SU-DHL-6 (cell line): Measurements from ENCODE around the gene SURF6.

Source experiments
- H2AFZ ChIP-seq: fragments of 200-600 bp; sonication (generic); 2 replicates; pipeline ENCODE4 v1.6.1; 2014; ENCODE audit warnings: low read depth, mild to moderate bottlenecking, moderate library complexity, mixed read lengths, antibody characterized with exemption, low read length; ENCODE audit not compliant: severe bottlenecking
- H3F3A ChIP-seq: fragments of 200-600 bp; shearing (Covaris generic); 2 replicates; pipeline ENCODE4 v1.6.0; 2016; ENCODE audit warnings: antibody characterized with exemption, mild to moderate bottlenecking; ENCODE audit not compliant: insufficient read depth
- H3K27ac ChIP-seq: fragments of 200-600 bp; sonication (generic); 2 replicates; pipeline ENCODE4 v1.5.1; 2016; ENCODE audit warnings: low read depth, mild to moderate bottlenecking, low read length, moderate library complexity, mixed read lengths
- H3K27me3 ChIP-seq: fragments of 200-600 bp; sonication (generic), shearing (Covaris generic); 2 replicates; pipeline ENCODE4 v1.6.0; 2014; ENCODE audit warnings: mild to moderate bottlenecking, low read length
- H3K36me3 ChIP-seq: fragments of 200-600 bp; sonication (generic); 2 replicates; pipeline ENCODE4 v1.6.1; 2014; ENCODE audit warnings: mild to moderate bottlenecking, low read length, mixed read lengths
- H3K4me2 ChIP-seq: fragments of 300-600, 200-600 bp; shearing (Covaris generic), sonication (generic); 2 replicates; pipeline ENCODE4 v1.6.0; 2014; ENCODE audit warnings: low read length, low read depth, mild to moderate bottlenecking; ENCODE audit not compliant: poor library complexity, severe bottlenecking
- H3K4me3 ChIP-seq: fragments of 200-600 bp; sonication (generic); 2 replicates; pipeline ENCODE4 v1.5.1; 2014; ENCODE audit warnings: antibody characterized with exemption, low read length, mild to moderate bottlenecking, mixed read lengths; ENCODE audit not compliant: insufficient read depth, poor library complexity, severe bottlenecking
- H3K79me2 ChIP-seq: fragments of 200-600 bp; sonication (generic); 2 replicates; pipeline ENCODE4 v1.6.1; 2014; ENCODE audit warnings: mild to moderate bottlenecking, low read length, moderate library complexity; ENCODE audit not compliant: insufficient read depth
- H3K9ac ChIP-seq: fragments of 200-600 bp; sonication (generic); 2 replicates; pipeline ENCODE4 v1.7.0; 2014; ENCODE audit warnings: mild to moderate bottlenecking, low read length
- H3K9me2 ChIP-seq: fragments of 200-600 bp; sonication (generic); replicated peaks from 2 replicates; pipeline ENCODE4 v1.6.1; 2014; ENCODE audit warnings: low read length; ENCODE audit not compliant: insufficient read depth
- H3K9me3 ChIP-seq: fragments of 200-600 bp; sonication (generic); 2 replicates; pipeline ENCODE4 v1.6.1; 2014; ENCODE audit warnings: low read length, mixed read lengths; ENCODE audit not compliant: insufficient read depth
- H4K20me1 ChIP-seq: fragments of 200-600 bp; sonication (generic); 2 replicates; pipeline ENCODE4 v1.6.1; 2014; ENCODE audit warnings: low read depth, mild to moderate bottlenecking, antibody characterized with exemption, low read length, moderate library complexity, mixed read lengths
- CTCF ChIP-seq: fragments of 200-600 bp; sonication (generic); IDR thresholded peaks from one replicate; pipeline ENCODE4 v1.5.1; 2017; ENCODE audit warnings: antibody characterized with exemption, mild to moderate bottlenecking, low read length, moderate library complexity; ENCODE audit not compliant: insufficient read depth, poor library complexity, severe bottlenecking
- EZH2phosphoT487 ChIP-seq: fragments of 200-600 bp; sonication (generic), shearing (Covaris generic); conservative IDR thresholded peaks from 2 replicates; pipeline ENCODE4 v1.6.1; 2018; ENCODE audit warnings: mild to moderate bottlenecking, antibody characterized with exemption, low read length, moderate library complexity, mixed read lengths

The SURF6 gene

GRCh38 chr9:133333566-133333965 lies 2.4 kb downstream of the SURF6 start:
- Histone ChIP-seq H3K27me3 (no peaks in the 10 kb centered on the region), H3K9me2 (no peaks in the 10 kb centered on the region), H3K9ac (no peak overlapping the region), H3K79me2 (peaks cover 17% of the 10 kb centered on the region), H3K4me3 (no peak overlapping the region), H3K9me3 (no peaks in the 10 kb centered on the region), H3K4me2 (no peak overlapping the region), H3K27ac (no peak overlapping the region), H4K20me1 (no peaks in the 10 kb centered on the region), H3F3A (peaks cover 23% of the 10 kb centered on the region), H2AFZ (no peak overlapping the region), H3K36me3 (no peaks in the 10 kb centered on the region)
- TF ChIP-seq CTCF, result no peak
- no peak for TF ChIP-seq EZH2phosphoT487

DNA sequence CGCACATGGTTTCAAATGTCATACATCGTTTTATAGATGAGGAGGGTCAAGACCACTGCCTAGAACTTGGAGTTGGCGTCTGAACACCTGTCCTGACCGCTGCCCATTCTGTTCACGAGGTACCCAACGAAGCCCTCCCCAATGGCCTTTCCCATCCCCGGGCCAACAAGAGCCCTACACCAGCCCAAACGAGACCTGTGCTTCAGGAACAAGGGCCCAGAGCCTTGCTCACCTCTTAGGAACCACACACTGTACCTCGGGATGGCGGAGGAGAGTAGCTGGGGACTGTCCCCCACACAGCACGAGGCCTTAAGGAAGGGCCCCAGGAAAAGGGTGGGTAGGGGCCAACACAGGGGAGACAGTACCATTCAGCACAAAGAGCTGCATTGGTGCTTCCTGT lies 3.0 kb downstream of the SURF6 start:
- Histone ChIP-seq H3K4me2 (no peak overlapping the region), H3K79me2 (peaks cover 17% of the 10 kb centered on the region), H3K9me3 (no peaks in the 10 kb centered on the region), H3K9me2 (no peaks in the 10 kb centered on the region), H3K9ac (no peak overlapping the region), H3K27ac (no peak overlapping the region), H4K20me1 (no peaks in the 10 kb centered on the region), H3K36me3 (no peaks in the 10 kb centered on the region), H3K4me3 (no peak overlapping the region), H2AFZ (no peak overlapping the region), H3F3A (peaks cover 23% of the 10 kb centered on the region), H3K27me3 (no peaks in the 10 kb centered on the region)
- no peak for TF ChIP-seq CTCF
- no peak for TF ChIP-seq EZH2phosphoT487

GRCh38 chr9:133332381-133332730 lies 3.6 kb downstream of the SURF6 start:
- Histone ChIP-seq H3K27me3 (no peaks in the 10 kb centered on the region), H3K9ac (no peak overlapping the region), H4K20me1 (no peaks in the 10 kb centered on the region), H3K9me3 (no peaks in the 10 kb centered on the region), H3K27ac (no peak overlapping the region), H3K4me2 (no peak overlapping the region), H2AFZ (no peak overlapping the region), H3K36me3 (no peaks in the 10 kb centered on the region), H3F3A (peaks cover 18% of the 10 kb centered on the region), H3K9me2 (no peaks in the 10 kb centered on the region), H3K79me2 (peaks cover 17% of the 10 kb centered on the region), H3K4me3 (no peak overlapping the region)
- TF ChIP-seq CTCF (no peak), EZH2phosphoT487 (no peak)

DNA sequence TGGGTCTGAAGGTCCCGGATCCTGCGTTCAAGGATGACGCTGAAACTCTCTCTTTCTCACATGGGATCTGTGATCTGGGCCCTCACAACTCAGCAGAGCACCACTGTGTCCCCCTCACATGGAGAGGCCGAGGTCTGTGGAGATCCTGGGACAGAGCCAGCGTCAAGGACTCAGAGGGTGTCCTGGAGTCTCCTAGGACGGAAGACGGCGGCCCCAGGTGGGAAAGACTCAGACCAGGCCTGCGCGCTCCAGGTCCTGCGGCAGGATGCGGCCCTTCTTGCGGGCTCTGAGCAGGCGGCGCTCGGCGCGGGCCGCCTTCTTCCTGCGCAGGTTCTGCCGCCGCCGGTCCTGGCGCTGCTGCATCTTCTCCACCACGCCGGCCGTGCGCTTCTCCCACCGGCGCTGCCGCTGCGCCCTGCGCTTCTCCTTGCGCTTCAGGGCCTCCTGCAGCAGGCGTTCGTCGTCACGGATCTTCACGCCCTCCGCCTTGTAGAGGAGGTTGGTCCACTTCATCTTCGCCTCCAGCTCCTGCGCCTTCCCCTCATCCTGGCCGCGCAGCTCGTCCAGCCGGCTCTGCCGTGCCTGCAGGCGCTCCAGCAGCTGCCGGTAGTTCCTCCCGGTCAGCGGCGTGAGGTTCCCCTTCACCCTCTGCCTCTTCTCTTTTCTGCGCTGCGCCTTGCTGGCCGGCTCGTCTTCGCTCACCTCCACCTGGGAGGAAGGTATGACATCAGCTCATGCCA lies 4.2 kb downstream of the SURF6 start:
- Histone ChIP-seq H3K4me2 (no peak overlapping the region), H3K9me3 (no peaks in the 10 kb centered on the region), H3K79me2 (peaks cover 17% of the 10 kb centered on the region), H3F3A (peaks cover 14% of the 10 kb centered on the region), H3K27ac (no peak overlapping the region), H3K9ac (no peak overlapping the region), H3K4me3 (no peak overlapping the region), H3K9me2 (no peaks in the 10 kb centered on the region), H3K27me3 (no peaks in the 10 kb centered on the region), H2AFZ (no peak overlapping the region), H4K20me1 (no peaks in the 10 kb centered on the region), H3K36me3 (no peaks in the 10 kb centered on the region)
- no peak for TF ChIP-seq EZH2phosphoT487
- TF ChIP-seq CTCF, result no peak
